Tibial nerve (tissue), 4 donors: ENCODE results near the gene DDAH1. TPM values are rescaled to one million over a fixed set of nuclear protein-coding genes. Genes with fewer than 3 reads are reported as not detected.

ENCODE experiments used
- DNase-seq, 2 donors: peaks; one replicate each; pipeline ENCODE4 v3.0.0-alpha.2; 2019; ENCODE audit warnings: low spot score in 2 of 2
- H3K27ac ChIP-seq, 4 donors: fragments of 200-600 bp; sonication (generic) in 3 of 4; one replicate each; pipeline ENCODE4 v1.5.1; 2017 to 2019; ENCODE audit warnings: mild to moderate bottlenecking in 1 of 4
- H3K27me3 ChIP-seq, 2 donors: fragments of 200-600 bp; sonication (generic) in 1 of 2; one replicate each; pipeline versions ENCODE4 v1.5.1 to v1.6.0; 2017 to 2019
- H3K36me3 ChIP-seq, 3 donors: fragments of 200-600 bp; sonication (generic); one replicate each; pipeline ENCODE4 v1.5.1; 2018 to 2019
- H3K4me1 ChIP-seq, 4 donors: fragments of 200-600 bp; sonication (generic) in 3 of 4; one replicate each; pipeline ENCODE4 v1.5.1; 2017 to 2019
- H3K4me3 ChIP-seq, 4 donors: fragments of 200-600 bp; sonication (generic) in 3 of 4; one replicate each; pipeline ENCODE4 v1.5.1; 2017 to 2019; ENCODE audit warnings: mild to moderate bottlenecking in 1 of 4, moderate library complexity in 1 of 4
- H3K9me3 ChIP-seq, 4 donors: fragments of 200-600 bp; sonication (generic) in 3 of 4; one replicate each; pipeline ENCODE4 v1.5.1; 2017 to 2019
- EP300 ChIP-seq, 2 donors: sonication (generic); formaldehyde crosslinking; IDR thresholded peaks; one replicate each; pipeline ENCODE4 v1.6.1; 2017; ENCODE audit warnings: antibody characterized with exemption in 2 of 2, mild to moderate bottlenecking in 1 of 2
- POLR2A ChIP-seq, 2 donors: fragments of 450-650 bp; IDR thresholded peaks; one replicate each; pipeline ENCODE4 v1.6.1; 2017; ENCODE audit warnings: antibody characterized with exemption in 2 of 2, mild to moderate bottlenecking in 2 of 2, moderate library complexity in 2 of 2
- WGBS, 2 donors: methylation state at CpG; one replicate each; pipeline ENCODE4 v1.1.5; 2018; 5-methylcytosine and 5-hydroxymethylcytosine counted together
- total RNA-seq, 4 donors: library from RNA; depleted of rRNA; stranded (reverse); fragments of >200 nt; gene quantifications; one replicate each; pipeline ENCODE4 v1.1.0, GENCODE V29; 2016
- TF ChIP-seq, protein P1 (sequence below), 5 experiments: fragments of 200-600 bp in 3 of 5; fragments of 450-650 bp in 2 of 5; sonication (generic) in 3 of 5; IDR thresholded peaks; one replicate each; pipeline ENCODE4 v1.5.1; 2016 to 2019; ENCODE audit warnings: antibody characterized with exemption in 5 of 5, mild to moderate bottlenecking in 3 of 5, moderate library complexity in 2 of 5

DDAH1 gene
- total RNA-seq, 4 donors from 2014 or later = 17.7 to 23.4 (median 21.8) TPM

DNA sequence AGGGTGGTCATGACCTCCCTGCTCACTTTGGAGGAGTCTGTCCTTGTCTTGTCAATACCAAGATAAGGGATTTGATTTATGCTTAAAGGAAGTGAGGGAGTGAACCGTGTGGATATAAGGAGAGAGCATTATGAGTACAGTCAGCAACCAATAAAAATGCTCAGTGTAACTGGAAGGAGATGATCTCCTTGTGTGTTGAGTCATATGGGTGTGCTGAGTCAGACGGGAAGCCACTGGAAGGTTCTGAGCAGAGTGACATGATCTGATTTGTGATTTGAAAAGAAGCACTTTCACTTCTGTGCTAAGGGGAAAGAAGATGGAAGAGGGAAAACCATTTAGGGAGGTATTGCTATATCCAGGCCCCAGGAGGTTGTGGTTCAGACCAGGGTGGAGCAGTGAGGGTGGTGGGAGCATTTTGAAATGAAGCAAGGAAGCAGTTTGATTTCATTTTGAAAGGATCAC is 186.1 kb downstream of the DDAH1 start:
- no peaks in the 10 kb centered on the region for H3K27me3 ChIP-seq
- H3K36me3 ChIP-seq = peaks cover 0 to under 1% (median 0%) of the 10 kb centered on the region in 3 donors
- H3K9me3 ChIP-seq = no peaks in the 10 kb centered on the region
- peak in 1 of 2 donors; percentile 60 for DNase-seq
- TF ChIP-seq, protein P1, sequence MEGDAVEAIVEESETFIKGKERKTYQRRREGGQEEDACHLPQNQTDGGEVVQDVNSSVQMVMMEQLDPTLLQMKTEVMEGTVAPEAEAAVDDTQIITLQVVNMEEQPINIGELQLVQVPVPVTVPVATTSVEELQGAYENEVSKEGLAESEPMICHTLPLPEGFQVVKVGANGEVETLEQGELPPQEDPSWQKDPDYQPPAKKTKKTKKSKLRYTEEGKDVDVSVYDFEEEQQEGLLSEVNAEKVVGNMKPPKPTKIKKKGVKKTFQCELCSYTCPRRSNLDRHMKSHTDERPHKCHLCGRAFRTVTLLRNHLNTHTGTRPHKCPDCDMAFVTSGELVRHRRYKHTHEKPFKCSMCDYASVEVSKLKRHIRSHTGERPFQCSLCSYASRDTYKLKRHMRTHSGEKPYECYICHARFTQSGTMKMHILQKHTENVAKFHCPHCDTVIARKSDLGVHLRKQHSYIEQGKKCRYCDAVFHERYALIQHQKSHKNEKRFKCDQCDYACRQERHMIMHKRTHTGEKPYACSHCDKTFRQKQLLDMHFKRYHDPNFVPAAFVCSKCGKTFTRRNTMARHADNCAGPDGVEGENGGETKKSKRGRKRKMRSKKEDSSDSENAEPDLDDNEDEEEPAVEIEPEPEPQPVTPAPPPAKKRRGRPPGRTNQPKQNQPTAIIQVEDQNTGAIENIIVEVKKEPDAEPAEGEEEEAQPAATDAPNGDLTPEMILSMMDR (IDR thresholded peaks at IDR 0.05) = no peak
- TF ChIP-seq POLR2A (IDR thresholded peaks at IDR 0.05) (no peak), EP300 (IDR thresholded peaks at IDR 0.05) (peak in 1 of 2 donors; percentile 75)
- peaks cover 0 to 27% (median 14%) of the 10 kb centered on the region in 4 donors for H3K4me1 ChIP-seq
- 20 to 27% methylated on average over 2 of the region's 2 CpGs for WGBS, 2 donors
- peak overlapping the region in 3 of 4 donors; percentile 23 to 98 (median 80) for H3K27ac ChIP-seq
- H3K4me3 ChIP-seq = no peak overlapping the region

DNA sequence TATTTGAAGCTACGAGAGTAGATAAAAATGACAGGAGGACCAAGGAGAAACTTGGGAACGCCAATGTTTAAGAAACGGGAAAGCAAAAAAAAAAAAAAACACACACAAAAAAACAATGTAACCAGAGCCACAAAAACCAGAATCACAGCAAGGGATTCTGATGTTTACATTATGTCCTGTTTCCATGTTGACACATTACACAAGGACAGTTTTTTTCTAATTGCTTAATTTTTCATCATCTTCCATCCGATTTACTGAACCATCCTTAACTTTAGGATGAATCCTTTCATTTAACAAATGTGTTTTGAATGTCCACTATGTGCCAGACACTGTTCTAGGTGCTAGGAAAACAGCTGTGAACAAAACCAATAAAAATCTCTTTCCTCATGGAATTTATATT is 187.2 kb downstream of the DDAH1 start:
- Histone ChIP-seq H3K27ac (peak overlapping the region in 2 of 4 donors; percentile 96 to 98), H3K36me3 (no peaks in the 10 kb centered on the region), H3K9me3 (no peaks in the 10 kb centered on the region), H3K4me1 (peaks cover 0 to 33% (median 16%) of the 10 kb centered on the region in 4 donors), H3K27me3 (no peaks in the 10 kb centered on the region), H3K4me3 (no peak overlapping the region)
- TF ChIP-seq, protein P1 (IDR thresholded peaks at IDR 0.05) = no peak
- no peak for TF ChIP-seq EP300 (IDR thresholded peaks at IDR 0.05)
- no peak for DNase-seq
- WGBS, 2 donors = 93 to 95% methylated on average over 4 of the region's 4 CpGs

DNA sequence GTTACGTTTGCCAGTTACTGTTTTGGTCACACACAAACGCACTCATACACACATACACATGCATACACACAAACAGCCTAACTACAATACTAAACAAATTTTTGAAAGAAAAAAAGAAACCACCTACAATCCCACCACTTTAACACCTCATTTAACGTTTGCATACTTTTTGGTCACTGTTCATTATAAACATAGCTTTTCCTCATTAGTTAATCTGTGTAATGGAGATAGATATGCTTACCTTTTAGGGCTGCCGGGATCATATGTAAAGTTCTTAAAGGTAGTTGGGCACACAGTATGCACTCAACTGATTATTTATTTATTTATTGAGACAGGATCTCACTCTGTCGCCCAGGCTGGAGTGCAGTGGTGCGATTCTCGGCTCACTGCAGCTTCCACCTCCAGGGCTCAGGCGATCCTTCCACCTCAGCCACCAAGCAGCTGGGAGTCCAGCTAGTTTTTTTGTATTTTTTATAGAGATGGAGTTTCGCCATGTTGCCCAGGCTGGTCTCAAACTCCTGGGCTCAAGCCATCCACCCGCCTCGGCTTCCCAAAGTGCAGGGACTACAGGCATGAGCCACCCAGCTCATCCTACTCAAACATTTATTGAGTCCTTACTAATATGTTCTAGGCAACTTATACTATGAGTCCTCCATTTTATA is 187.8 kb downstream of the DDAH1 start:
- WGBS, 2 donors = 63 to 66% methylated on average over 11 of the region's 11 CpGs
- TF ChIP-seq POLR2A (IDR thresholded peaks at IDR 0.05) = peak in 1 of 2 donors; percentile 41
- TF ChIP-seq, protein P1 (IDR thresholded peaks at IDR 0.05) = no peak
- Histone ChIP-seq H3K4me3 (peak overlapping the region; percentile 21 to 92 (median 88)), H3K9me3 (no peaks in the 10 kb centered on the region), H3K27ac (peak overlapping the region; percentile 90 to 99 (median 97)), H3K27me3 (no peaks in the 10 kb centered on the region), H3K36me3 (no peaks in the 10 kb centered on the region), H3K4me1 (peaks cover 0 to 40% (median 16%) of the 10 kb centered on the region in 4 donors)
- DNase-seq = no peak

DNA sequence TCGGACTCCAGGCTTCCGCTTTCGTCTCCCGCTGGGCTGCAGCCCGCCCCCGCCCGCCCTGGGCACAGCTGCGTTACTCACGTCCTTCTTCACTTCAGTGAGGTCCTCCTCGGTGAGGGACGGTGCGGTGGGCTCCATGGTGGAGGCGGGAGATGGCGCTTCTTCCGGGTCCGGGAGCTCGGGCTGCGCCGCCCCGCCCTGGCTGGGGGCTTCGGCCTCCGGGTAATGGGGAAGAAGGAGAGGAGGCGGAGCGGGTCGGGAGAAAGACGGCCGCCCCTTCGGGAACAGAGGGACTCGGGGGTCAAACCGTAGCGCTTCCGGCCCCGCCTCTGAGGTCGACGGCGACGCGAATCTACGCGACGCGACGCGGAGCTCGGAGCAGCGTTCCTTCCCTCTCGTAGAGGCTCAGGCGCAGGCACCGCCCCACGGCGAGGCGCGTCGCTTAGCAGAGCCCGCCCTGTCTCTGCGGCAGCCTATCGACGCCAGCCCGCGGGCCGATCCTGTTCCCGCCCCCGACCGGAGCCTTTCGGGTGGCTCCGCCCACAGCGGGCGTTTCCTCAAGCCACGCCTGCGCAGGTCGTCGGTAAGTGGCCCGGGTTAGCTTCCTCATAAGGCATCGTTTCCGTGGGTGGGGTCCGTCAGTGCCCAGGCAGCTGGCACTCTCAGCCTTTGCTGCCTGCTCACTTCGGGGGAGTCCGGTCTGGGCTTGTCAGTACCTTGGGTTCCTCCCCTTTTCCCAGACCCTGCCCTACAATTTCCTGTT is 188.6 kb downstream of the DDAH1 start, which contains the start of gene BCL10:
Gene BCL10, minus strand, starts transcription at position 418 of the 763 bp plus-strand sequence. Its CDS starts 280 bp downstream, at position 138.
- Histone ChIP-seq H3K4me1 (peaks cover 0 to 48% (median 16%) of the 10 kb centered on the region in 4 donors), H3K4me3 (peak within 1 kb of the TSS; percentile 88 to 95 (median 90)), H3K9me3 (no peaks in the 10 kb centered on the region), H3K36me3 (peaks cover 0 to 3% (median 0%) of the 10 kb centered on the region in 3 donors), H3K27ac (peak within 1 kb of the TSS; percentile 90 to 99 (median 97)), H3K27me3 (no peaks in the 10 kb centered on the region)
- TF ChIP-seq POLR2A (IDR thresholded peaks at IDR 0.05) (peak; percentile 73 to 90), EP300 (IDR thresholded peaks at IDR 0.05) (peak; percentile 91 to 96)
- TF ChIP-seq, protein P1 (IDR thresholded peaks at IDR 0.05) = peak in 1 of 5 experiments; percentile 19
- 0% methylated on average over 19 to 56 of the region's 78 CpGs for WGBS, 2 donors
- peak; percentile 92 to 95 for DNase-seq
